Epidermal melanocyte (primary cell): ENCODE measurements around the gene F7.
"Not testable (repeated sequence)": the region's sequence is repeated elsewhere in the genome, so short reads cannot be mapped to it uniquely, and the experiment has no call there.

ENCODE experiments used
- DNase-seq: peaks from one replicate; pipeline ENCODE4 v3.0.0; 2011; ENCODE audit warnings: low spot score; ENCODE audit not compliant: insufficient read length

The F7 gene

DNA sequence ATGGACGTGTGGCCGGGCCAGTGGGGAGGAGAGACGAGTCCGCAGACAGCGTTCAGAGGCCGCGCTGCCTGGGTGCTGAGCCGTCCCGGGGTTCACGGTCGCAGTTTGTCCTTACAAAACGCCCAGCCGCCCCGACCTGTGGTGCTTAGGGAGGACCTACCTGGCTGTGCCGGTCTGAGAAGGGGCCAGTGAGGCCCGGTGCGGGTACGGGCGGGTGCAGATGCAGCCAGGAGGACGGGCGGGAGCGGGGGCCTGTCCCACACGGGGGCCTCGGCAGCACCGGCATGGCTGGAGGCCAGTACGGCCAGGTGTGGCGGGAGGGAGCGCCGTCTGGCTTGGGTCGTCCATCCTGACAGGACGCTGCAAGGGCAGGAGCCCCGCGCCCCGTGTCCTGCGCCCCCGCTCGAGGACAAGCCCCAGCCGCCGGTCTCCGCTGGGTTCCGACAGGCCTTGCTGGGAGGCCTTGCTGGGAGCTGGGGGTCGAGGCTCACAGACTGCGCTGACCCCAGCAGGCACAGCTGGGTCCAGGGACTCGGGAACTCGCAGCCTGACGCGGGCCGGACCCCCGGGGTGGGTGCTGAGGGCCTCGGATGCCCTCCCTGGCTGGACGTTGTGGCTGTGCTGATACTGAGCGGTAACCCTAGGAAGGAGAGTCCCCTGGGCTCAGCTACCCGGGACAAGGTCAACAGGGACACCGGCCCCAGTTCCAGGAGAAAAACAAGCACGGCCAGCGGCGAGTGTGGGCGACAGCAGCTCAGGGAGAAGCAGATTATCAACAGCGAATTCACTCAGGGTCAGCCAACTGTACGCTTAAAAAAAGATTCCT, 47.6 kb downstream of the F7 start:
- no peak for DNase-seq

DNA sequence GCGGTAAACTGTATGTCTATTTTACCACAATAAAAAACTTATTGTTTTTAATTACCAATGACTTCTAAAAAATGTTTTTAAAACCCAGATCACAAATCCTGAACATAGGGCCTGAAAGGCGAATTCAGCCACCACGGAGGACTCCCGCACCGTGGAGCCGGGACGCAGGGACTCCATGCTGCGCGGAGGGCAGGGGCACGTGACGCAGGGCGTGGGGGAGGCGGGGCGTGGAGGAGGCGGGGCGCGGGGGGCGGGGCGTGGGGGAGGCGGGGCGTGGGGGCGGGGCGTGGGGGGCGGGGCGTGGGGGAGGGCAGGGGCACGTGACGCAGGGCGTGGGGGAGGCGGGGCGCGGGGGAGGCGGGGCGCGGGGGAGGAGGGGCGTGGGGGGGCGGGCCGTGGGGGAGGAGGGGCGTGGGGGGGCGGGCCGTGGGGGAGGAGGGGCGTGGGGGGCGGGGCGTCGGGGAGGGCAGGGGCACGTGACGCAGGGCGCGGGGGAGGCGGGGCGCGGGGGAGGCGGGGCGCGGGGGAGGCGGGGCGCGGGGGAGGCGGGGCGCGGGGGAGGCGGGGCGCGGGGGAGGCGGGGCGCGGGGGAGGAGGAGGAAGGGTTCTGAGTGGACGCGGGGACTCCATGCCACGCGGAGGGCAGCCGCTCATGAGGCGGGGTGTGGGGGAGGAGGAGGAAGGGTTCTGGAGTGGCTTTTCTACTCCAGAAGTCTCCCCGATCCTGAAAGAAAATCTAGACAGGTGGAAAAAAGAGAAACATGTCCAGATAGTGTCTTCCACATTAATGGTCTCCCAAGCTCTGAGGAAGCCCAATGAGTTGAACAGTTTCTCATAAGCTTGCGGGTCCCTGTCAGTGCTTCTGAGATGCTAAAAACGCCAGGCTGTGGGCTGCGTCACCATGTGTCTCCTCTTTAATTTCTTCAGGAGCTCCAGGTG, 48.5 kb downstream of the F7 start:
- peak; percentile 68 for DNase-seq

GRCh38 chr13:113155201-113155600, 49.6 kb downstream of the F7 start:
- peak; percentile 30 for DNase-seq

DNA sequence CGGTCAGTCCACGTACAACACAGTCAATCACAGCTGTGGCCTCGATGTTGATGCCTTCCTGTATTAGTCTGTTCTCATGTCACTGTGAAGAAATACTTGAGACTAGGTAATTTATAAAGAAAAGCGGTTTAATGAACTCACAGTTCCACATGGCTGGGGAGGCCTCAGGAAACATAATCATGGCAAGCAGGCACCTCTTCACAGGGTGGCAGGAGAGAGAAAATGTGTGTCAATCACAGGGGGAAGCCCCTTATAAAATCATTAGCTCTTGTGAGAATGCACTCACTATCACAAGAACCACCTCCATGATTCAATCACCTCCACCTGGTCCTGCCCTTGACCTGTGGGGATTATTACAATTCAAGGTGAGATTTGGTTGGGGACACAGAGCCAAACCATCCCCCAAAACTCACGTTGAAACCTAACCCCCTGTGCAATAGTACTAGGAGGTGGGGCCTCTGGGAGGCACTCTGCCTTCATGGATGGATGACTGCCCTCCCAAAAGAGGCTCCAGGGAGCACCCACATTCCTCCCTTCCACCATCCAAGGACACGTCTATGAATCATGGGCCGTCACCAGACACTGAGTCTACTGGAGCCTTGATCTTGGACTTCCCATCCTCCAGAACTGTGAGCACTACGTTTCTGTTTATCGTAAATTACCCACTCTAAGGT, 50.5 kb downstream of the F7 start:
- DNase-seq = no peak

- no peak for DNase-seq
Observed at GRCh38 chr13:113157206-113157928, 51.8 kb downstream of the F7 start.

DNA sequence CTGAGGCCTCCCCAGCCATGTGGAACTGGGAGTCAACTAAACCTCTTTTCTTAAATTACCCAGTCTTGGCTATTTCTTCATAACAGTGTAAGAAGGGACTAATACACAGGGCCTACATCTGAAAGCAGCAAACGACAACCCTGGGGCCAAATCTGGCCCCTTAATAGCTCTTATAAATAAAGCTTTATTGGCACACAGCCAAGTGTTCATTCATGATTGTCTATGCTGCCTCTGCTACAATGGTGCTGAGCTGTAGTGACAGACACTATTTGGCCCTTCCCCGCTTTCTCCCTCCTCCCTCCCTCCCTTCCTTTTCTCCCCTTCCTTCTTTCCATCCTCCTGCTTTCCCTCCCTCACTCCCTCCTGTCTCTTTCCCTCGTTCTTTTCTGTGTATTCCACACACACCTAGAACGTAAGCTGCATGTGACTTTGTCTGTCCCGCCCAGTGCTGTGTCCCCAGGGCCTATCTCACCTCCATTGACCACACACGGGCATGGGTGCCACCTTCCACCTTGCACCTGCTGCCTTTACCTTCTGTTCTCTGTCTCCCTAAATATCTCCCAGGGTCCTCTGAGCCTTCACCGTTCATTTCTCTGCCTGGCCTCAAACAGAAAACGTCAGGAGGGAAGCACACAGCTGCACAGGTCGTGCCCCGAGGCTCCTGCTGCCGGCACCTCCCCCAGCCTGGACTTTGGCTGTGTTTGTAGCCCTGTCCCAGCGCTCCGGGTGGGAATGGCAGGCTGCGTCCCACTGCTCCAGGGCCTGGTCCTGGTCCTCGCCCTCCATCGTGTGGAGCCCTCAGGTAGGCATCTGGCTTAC, 52.5 kb downstream of the F7 start, which contains the start of gene PROZ:
TSS of gene PROZ (plus strand) at position 720 of the 819 bp plus-strand sequence. CDS start at position 733, 13 bp downstream.
- no peak for DNase-seq

DNA sequence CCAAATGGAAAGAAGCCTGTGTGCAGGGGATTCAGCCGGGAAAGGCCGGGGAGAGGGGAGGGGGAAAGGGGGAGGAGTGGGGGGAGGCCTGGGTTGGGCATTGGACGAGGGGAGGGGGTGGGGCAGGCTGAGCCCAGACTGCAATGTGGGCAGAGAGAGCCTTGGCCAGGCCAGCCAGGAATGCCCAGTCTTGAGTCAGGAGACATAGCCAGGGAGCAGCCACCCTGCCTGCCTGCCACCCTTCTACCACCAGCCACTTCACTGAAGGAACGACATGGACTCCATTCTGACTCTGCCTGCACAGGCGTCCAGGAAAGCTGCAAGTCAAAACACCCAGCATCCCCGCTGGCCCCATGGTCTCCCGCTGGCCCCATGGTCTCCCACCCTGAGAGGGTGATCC, 53.4 kb downstream of the F7 start:
- no peak for DNase-seq

- no peak for DNase-seq
Observed at GRCh38 chr13:113159701-113160100, 54.1 kb downstream of the F7 start.

GRCh38 chr13:113160983-113161382, 55.4 kb downstream of the F7 start:
- no peak for DNase-seq

GRCh38 chr13:113161433-113161832, 55.8 kb downstream of the F7 start:
- no peak for DNase-seq

DNA sequence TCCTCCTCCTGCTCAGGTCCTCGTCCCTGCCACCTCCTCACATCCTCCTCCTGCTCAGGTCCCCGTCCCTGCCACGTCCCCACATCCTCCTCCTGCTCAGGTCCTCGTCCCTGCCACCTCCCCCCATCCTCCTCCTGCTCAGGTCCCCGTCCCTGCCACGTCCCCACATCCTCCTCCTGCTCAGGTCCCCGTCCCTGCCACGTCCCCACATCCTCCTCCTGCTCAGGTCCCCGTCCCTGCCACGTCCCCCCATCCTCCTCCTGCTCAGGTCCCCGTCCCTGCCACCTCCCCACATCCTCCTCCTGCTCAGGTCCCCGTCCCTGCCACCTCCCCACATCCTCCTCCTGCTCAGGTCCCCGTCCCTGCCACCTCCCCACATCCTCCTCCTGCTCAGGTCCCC, 56.4 kb downstream of the F7 start:
- not testable (repeated sequence) for DNase-seq

- no peak for DNase-seq
Observed at GRCh38 chr13:113162783-113163685, 57.4 kb downstream of the F7 start.

DNA sequence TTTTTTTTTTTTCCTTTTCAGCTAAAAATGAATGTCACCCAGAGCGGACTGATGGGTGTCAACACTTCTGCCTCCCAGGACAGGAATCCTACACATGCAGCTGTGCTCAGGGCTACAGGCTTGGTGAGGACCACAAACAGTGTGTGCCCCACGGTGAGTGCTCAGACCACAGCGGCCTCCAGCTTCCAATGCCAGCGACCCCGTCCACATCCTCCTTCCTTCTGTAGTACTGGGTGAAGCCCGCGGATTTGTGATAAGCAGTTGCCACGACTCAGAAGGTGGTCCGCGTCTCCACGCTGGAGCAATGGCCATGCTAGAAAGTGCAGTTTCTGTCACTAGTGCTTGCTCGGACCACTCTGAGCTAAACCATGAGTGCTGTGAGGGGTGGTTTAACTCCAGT, 58.9 kb downstream of the F7 start:
- DNase-seq = no peak

- no peak for DNase-seq
Observed at GRCh38 chr13:113166266-113166665, 60.7 kb downstream of the F7 start.

DNA sequence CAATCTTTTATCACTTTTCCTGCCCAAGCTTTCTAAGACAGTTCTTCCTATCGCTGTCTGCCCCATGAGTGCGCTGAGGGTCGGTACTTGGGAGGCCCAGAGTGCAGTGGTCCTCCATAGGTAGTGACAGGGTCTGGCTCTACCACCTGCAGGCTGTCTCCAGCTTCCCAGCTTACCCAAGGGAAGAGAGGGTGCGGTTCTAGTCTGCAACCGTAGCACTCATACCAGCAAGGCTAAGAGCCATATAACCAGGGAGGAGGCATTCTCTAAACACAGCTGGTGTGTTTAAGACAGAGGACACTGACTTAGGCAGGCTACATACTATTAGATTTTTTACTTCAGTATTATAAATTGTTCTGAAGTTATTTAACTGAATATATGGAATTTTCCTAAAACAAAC, 61.1 kb downstream of the F7 start:
- DNase-seq = no peak

DNA sequence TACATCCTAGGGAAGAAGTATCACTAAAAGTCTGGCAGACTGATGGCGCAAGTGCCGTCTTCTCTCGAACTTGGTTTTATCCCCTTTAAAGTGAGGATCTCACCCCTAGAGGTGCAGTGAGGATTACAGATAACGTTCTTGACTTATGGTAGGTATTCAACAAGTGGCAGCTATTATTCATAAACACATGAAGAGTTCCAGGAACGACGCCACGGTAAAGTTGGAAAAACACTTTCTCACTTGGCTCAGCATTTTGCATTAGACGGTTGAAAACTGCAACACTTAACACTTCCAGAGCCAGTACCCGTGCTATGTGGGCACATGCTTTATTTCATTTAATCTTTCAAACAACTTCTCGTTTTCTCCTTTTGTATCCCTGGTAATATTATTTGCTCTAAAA, 61.6 kb downstream of the F7 start:
- no peak for DNase-seq

DNA sequence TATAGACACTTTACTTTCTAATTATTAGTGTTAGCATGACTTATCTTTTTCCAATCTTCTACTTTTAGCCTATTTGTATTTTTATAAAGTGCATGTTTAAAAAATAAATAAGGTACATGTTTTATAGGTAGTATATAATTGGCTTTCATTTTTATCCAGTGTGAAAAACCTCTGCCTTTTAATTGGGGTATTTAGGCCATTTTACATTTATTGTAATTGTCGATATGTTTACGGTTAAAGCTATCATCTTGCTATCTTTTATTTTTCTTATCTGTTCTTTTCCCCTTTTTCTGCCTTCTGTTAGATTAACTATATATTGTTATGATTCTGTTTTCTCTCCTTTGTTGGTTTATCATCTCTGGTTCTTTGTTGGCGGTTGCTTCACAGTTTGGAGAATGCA, 62.0 kb downstream of the F7 start:
- DNase-seq = no peak

DNA sequence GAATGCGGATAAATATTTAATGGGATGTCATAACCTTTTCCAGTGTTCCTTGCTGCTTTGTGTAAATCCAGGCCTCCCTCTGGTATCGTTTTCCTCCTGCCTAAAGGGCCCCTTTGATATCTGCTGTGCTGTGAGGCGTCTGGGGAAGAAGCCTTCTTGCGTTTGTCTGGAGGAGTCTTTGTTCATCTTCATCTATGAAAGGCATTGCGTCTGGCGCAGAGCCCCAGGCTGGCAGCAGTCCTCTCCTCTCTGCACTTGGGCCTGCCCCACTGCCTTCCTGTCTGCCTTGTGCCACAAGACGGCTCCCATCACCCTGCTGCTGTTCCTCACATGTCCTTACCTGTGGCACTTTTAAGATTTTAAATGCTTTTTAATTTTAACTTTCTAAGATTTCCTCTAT, 62.6 kb downstream of the F7 start:
- DNase-seq = peak; percentile 76
